ENCODE measurements around the gene CPNE4.

- TF ChIP-seq EZH2 (IDR thresholded peaks at IDR 0.05; ENCODE audit: borderline replicate concordance, low read length) = no peak
- TF ChIP-seq CTCF (IDR thresholded peaks at IDR 0.05; ENCODE audit: low read length) = no peak
These were observed 136.5 kb downstream of the CPNE4 start for GRCh38 chr3:131898346-131898745.

All from OCI-LY1 (cell line).